K562 (cell line): ENCODE data around the gene ALCAM. TPM values are rescaled to one million over a fixed set of nuclear protein-coding genes. Genes with fewer than 3 reads are reported as not detected.

ENCODE experiments used
- ATAC-seq: fragments of 200-7000 bp; cut with Tn5 transposase; 3 replicates; pipeline ENCODE4 v1.9.1; 2020; ENCODE audit warnings: moderate library complexity
- BruUV-seq: library from RNA; stranded (reverse); fragments of 400-500 nt; replicated peaks from 2 replicates; lab custom pipeline; 2021; lab: Mats Ljungman, UMichigan
- CTCF ChIA-PET: fragments of 300-600 bp; formaldehyde crosslinking; extraction: SDS; loops from one replicate; lab custom pipeline; 2021; ENCODE audit warnings: low intra/inter-chr PET ratio; lab: Yijun Ruan, JAX
- POLR2A ChIA-PET: fragments of 300-600, 350-650 bp; sonication (Branson Sonifier 250); formaldehyde crosslinking; extraction: SDS; loops from one replicate; lab custom pipeline; 2021; ENCODE audit warnings: antibody characterized with exemption, inconsistent platforms; lab: Yijun Ruan, JAX
- DNase-seq, 4 experiments: peaks; one replicate each; pipeline versions ENCODE4 v3.0.0 to v3.0.0-alpha.2; 2011 to 2018; ENCODE audit warnings: low spot score in 3 of 4, mixed read lengths in 3 of 4; ENCODE audit errors: extremely low read depth in 1 of 4
- FAIRE-seq: peaks from 2 replicates; lab custom pipeline; 2011; peaks lifted over from hg19 to GRCh38; lab: Jason Lieb, UNC
- H2AFZ ChIP-seq: 2 replicates; pipeline ENCODE4 v1.6.0; 2011; ENCODE audit warnings: low read depth, low read length, control low read depth, inconsistent platforms
- H3K27ac ChIP-seq: fragments of 200-600 bp; 3 replicates; pipeline ENCODE4 v1.8.0; 2011; ENCODE audit warnings: low read depth, mild to moderate bottlenecking, control low read depth, inconsistent platforms, low read length, moderate library complexity, mixed read lengths; ENCODE audit errors: extremely low read depth
- H3K27me3 ChIP-seq, 2 experiments: fragments of 300-600 bp in 1 of 2; 2 replicates in 1 of 2; 3 replicates in 1 of 2; pipeline versions ENCODE4 v1.6.0 to v1.8.0; 2011; ENCODE audit warnings: inconsistent platforms in 2 of 2, low read length in 2 of 2, mild to moderate bottlenecking in 1 of 2, mixed read lengths in 1 of 2, moderate library complexity in 1 of 2; ENCODE audit not compliant: control insufficient read depth in 2 of 2, insufficient read depth in 2 of 2
- H3K36me3 ChIP-seq: fragments of 300-600 bp; 3 replicates; pipeline ENCODE4 v1.8.0; 2011; ENCODE audit warnings: mild to moderate bottlenecking, low read length, inconsistent platforms; ENCODE audit not compliant: control insufficient read depth, insufficient read depth
- H3K4me1 ChIP-seq, 2 experiments: fragments of 200-600 bp in 1 of 2; replicated peaks in 1 of 2; 2 replicates in 1 of 2; 3 replicates in 1 of 2; pipeline versions ENCODE4 v1.5.1 to v1.8.0; 2011; ENCODE audit warnings: inconsistent platforms in 2 of 2, low read length in 2 of 2, mild to moderate bottlenecking in 1 of 2, mixed read lengths in 1 of 2, moderate library complexity in 1 of 2; ENCODE audit not compliant: control insufficient read depth in 2 of 2, insufficient read depth in 2 of 2
- H3K4me2 ChIP-seq: 2 replicates; pipeline ENCODE4 v1.6.1; 2011; ENCODE audit warnings: low read length, control low read depth, inconsistent platforms, mixed read lengths; ENCODE audit not compliant: insufficient read depth
- H3K4me3 ChIP-seq: fragments of 200-600 bp; sonication (generic), shearing (Covaris generic); 2 replicates; pipeline ENCODE4 v1.5.1; 2016; ENCODE audit warnings: control low read depth, inconsistent platforms
- H3K79me2 ChIP-seq: fragments of 200-600 bp; 3 replicates; pipeline ENCODE4 v1.8.0; 2011; ENCODE audit warnings: low read length, inconsistent platforms; ENCODE audit not compliant: control insufficient read depth, insufficient read depth
- H3K9ac ChIP-seq, 2 experiments: 2 replicates each; pipeline versions ENCODE4 v1.6.0 to v1.6.1; 2011; ENCODE audit warnings: low read depth in 2 of 2, low read length in 2 of 2, control low read depth in 1 of 2, inconsistent platforms in 1 of 2, mild to moderate bottlenecking in 1 of 2, mixed read lengths in 1 of 2; ENCODE audit not compliant: insufficient read depth in 1 of 2
- H3K9me1 ChIP-seq: one replicate; pipeline ENCODE4 v1.6.0; 2011; ENCODE audit warnings: inconsistent platforms, mild to moderate bottlenecking, low read length, moderate library complexity; ENCODE audit not compliant: control insufficient read depth, insufficient read depth
- H3K9me3 ChIP-seq: replicated peaks from 2 replicates; pipeline ENCODE4 v1.5.1; 2011; ENCODE audit warnings: low read depth, low read length, inconsistent platforms; ENCODE audit not compliant: control insufficient read depth, insufficient read depth
- H4K20me1 ChIP-seq: replicated peaks from 2 replicates; pipeline ENCODE4 v1.6.1; 2011; ENCODE audit warnings: low read length, inconsistent platforms, mixed read lengths; ENCODE audit not compliant: control insufficient read depth, insufficient read depth
- CBX3 ChIP-seq, 2 experiments: IDR thresholded peaks; 1 replicate in 1 of 2; 2 replicates in 1 of 2; pipeline ENCODE4 v1.6.1; 2012; ENCODE audit warnings: inconsistent platforms in 2 of 2, low read length in 2 of 2, borderline replicate concordance in 1 of 2, control low read depth in 1 of 2
- COPS2 ChIP-seq: fragments of 450-650 bp; conservative IDR thresholded peaks from 2 replicates; pipeline ENCODE4 v1.6.1; 2016; ENCODE audit warnings: mild to moderate bottlenecking, moderate library complexity
- CXXC5 ChIP-seq: fragments of 250-450 bp; sonication (Bioruptor Pico); IDR thresholded peaks from 2 replicates; pipeline ENCODE4 v1.8.0; 2022; ENCODE audit warnings: inconsistent platforms, mild to moderate bottlenecking, moderate library complexity
- KDM2B ChIP-seq: fragments of 250-450 bp; sonication (Bioruptor Pico); IDR thresholded peaks from 2 replicates; pipeline ENCODE4 v1.8.0; 2021; ENCODE audit warnings: mild to moderate bottlenecking, moderate library complexity
- KLF13 ChIP-seq: fragments of 450-650 bp; IDR thresholded peaks from 2 replicates; pipeline ENCODE4 v1.6.1; 2016; ENCODE audit warnings: missing genetic modification characterization, low read depth, mild to moderate bottlenecking, missing compliant biosample characterization, moderate library complexity, borderline replicate concordance
- L3MBTL2 ChIP-seq: fragments of 450-650 bp; IDR thresholded peaks from 2 replicates; pipeline ENCODE4 v1.6.1; 2016; ENCODE audit warnings: mild to moderate bottlenecking, moderate library complexity
- NFE2L1 ChIP-seq: fragments of 450-650 bp; IDR thresholded peaks from 2 replicates; pipeline ENCODE4 v1.6.1; 2016; ENCODE audit warnings: missing genetic modification characterization, low read depth, mild to moderate bottlenecking, missing compliant biosample characterization, moderate library complexity, borderline replicate concordance
- SIN3B ChIP-seq: fragments of 450-650 bp; IDR thresholded peaks from 2 replicates; pipeline ENCODE4 v1.6.1; 2017; ENCODE audit warnings: low read depth, mild to moderate bottlenecking, moderate library complexity
- TAF9B ChIP-seq: fragments of 450-650 bp; IDR thresholded peaks from 2 replicates; pipeline ENCODE4 v1.6.1; 2018; ENCODE audit warnings: mild to moderate bottlenecking; ENCODE audit not compliant: partially characterized antibody
- ZNF311 ChIP-seq: fragments of 250-450 bp; sonication (Bioruptor Pico); IDR thresholded peaks from 2 replicates; pipeline ENCODE4 v1.4.0; 2020; ENCODE audit warnings: mild to moderate bottlenecking, moderate library complexity
- WGBS: fragments of 100-300 bp; shearing (Covaris generic); methylation state at CpG from one replicate; pipeline ENCODE4 v1.1.6; 2016; ENCODE audit warnings: low coverage, mixed read lengths; ENCODE audit not compliant: insufficient coverage; ENCODE audit errors: missing lambda C conversion rate; 5-methylcytosine and 5-hydroxymethylcytosine counted together
- in situ Hi-C: fragments of 300-500 bp; cut with MboI; formaldehyde crosslinking; loops from 4 replicates; pipeline ENCODE4 v1.15.0; 2018; ENCODE audit warnings: inconsistent platforms, mixed read lengths
- intact Hi-C: fragments of 100-400 bp; cut with micrococcal nuclease; formaldehyde crosslinking; loops from 2 replicates; pipeline ENCODE4 v1.14.2; 2022
- polyA plus RNA-seq, 8 experiments: library from polyadenylated mRNA; depleted of rRNA in 4 of 8; stranded (reverse) in 5 of 8; unstranded in 3 of 8; fragments of >200 nt; fragmentation: Nextera tagmentation in 2 of 8; fragmentation: Illumina TruSeq in 1 of 8; extraction: Ambion mirVana in 2 of 8; extraction: Trizol in 1 of 8; gene quantifications; 2 replicates each; pipeline versions ENCODE4 v1.2.1 to v1.2.3, GENCODE V29; 2011 to 2014; ENCODE audit warnings: inconsistent platforms in 1 of 8, missing spikeins in 1 of 8
- total RNA-seq, 7 experiments: library from RNA; depleted of rRNA in 6 of 7; stranded (reverse); fragments of >200 nt in 6 of 7; fragmentation: Illumina TruSeq in 2 of 7; extraction: Trizol in 2 of 7; gene quantifications; 2 replicates each; pipeline versions ENCODE4 v1.2.1 to v1.2.3, GENCODE V29; 2011 to 2021; ENCODE audit warnings: low replicate concordance in 1 of 7
- TF ChIP-seq, protein P1 (sequence below): IDR thresholded peaks from 2 replicates; pipeline ENCODE4 v1.6.1; 2012; ENCODE audit warnings: low read depth, low read length, improper control_type of control experiment, borderline replicate concordance

Gene ALCAM
- total and polyA plus RNA-seq, 9 of the 15 experiments (the other 6 are each of a cell fraction or from before 2014, with no cell fraction given) = 0.03 to 0.98 (median 0.14) TPM; not detected in 1

DNA sequence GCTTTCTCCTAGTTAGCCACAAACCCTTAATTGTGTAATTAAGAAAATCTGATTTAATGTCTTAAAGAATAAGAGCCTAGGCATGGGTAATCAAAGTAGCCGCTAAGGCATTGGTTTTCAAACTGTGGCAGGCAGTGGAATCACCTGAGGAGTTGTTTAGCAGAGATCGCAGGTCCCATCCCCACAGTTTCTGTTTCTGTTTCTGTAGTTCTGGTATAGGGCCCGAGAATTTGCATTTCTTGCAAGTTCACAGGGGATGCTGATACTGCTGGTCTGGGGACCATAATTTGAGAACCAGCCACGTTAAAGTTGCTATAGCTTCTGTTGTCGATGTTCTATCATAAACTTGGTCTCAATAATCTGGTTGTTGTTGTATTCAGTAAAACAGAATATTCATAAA, 204.3 kb downstream of the ALCAM start:
- H4K20me1 ChIP-seq = no peaks in the 10 kb centered on the region
- no peaks in the 10 kb centered on the region for H3K36me3 ChIP-seq
- intact Hi-C loops (no loop called here), in situ Hi-C loops (no loop called here)
- H3K9me3 ChIP-seq = no peaks in the 10 kb centered on the region
- FAIRE-seq = no peak
- ChIA-PET CTCF (no interaction called here), POLR2A (interaction anchor here (0.6 kb wide), 1 partner anchor 212 kb away, joined by 4 read pairs; no protein-coding TSS in a partner anchor)
- no peak for TF ChIP-seq TAF9B
- no peak for TF ChIP-seq L3MBTL2
- no peak for TF ChIP-seq NFE2L1 (tag)
- TF ChIP-seq KLF13 = no peak
- no peak for TF ChIP-seq SIN3B
- no peak for TF ChIP-seq COPS2
- no peak for TF ChIP-seq CBX3 (IDR thresholded peaks at IDR 0.05; ENCODE audit: borderline replicate concordance in 1 of 2, low read length in 2 of 2)
- TF ChIP-seq, protein P1, sequence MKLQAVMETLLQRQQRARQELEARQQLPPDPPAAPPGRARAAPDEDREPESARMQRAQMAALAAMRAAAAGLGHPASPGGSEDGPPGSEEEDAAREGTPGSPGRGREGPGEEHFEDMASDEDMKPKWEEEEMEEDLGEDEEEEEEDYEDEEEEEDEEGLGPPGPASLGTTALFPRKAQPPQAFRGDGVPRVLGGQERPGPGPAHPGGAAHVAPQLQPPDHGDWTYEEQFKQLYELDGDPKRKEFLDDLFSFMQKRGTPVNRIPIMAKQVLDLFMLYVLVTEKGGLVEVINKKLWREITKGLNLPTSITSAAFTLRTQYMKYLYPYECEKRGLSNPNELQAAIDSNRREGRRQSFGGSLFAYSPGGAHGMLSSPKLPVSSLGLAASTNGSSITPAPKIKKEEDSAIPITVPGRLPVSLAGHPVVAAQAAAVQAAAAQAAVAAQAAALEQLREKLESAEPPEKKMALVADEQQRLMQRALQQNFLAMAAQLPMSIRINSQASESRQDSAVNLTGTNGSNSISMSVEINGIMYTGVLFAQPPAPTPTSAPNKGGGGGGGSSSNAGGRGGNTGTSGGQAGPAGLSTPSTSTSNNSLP = no peak
- TF ChIP-seq CXXC5 (CRISPR knock-in tag) = no peak
- no peak for TF ChIP-seq KDM2B (CRISPR knock-in tag)
- no peak for TF ChIP-seq ZNF311 (CRISPR knock-in tag)
- H3K4me1 ChIP-seq = no peaks in the 10 kb centered on the region
- no peaks in the 10 kb centered on the region for H3K9me1 ChIP-seq
- H3K4me3 ChIP-seq = no peak overlapping the region
- no peaks in the 10 kb centered on the region for H3K27me3 ChIP-seq
- 0% methylated on average over 5 of the region's 5 CpGs for WGBS
- no peak overlapping the region for H3K9ac ChIP-seq
- no peak overlapping the region for H2AFZ ChIP-seq
- no TSS peak for BruUV-seq
- no peak overlapping the region for H3K4me2 ChIP-seq
- no peaks in the 10 kb centered on the region for H3K79me2 ChIP-seq
- DNase-seq = no peak
- no peak overlapping the region for H3K27ac ChIP-seq
- ATAC-seq = no peak
